GM19238 (cell line): Measurements from ENCODE around the gene ZDHHC14.

Source experiments
- DNase-seq: peaks from one replicate; pipeline ENCODE4 v3.0.0; 2011; ENCODE audit warnings: low spot score; ENCODE audit not compliant: insufficient read length

Gene ZDHHC14

GRCh38 chr6:157596461-157596860, 215.5 kb downstream of the ZDHHC14 start:
- no peak for DNase-seq

GRCh38 chr6:157596886-157597285, 215.9 kb downstream of the ZDHHC14 start:
- no peak for DNase-seq

GRCh38 chr6:157597461-157598312, 216.7 kb downstream of the ZDHHC14 start:
- DNase-seq, result peak; percentile 37

- DNase-seq, result no peak
Measured at GRCh38 chr6:157599191-157599590, 218.2 kb downstream of the ZDHHC14 start.

GRCh38 chr6:157600807-157601206, 219.8 kb downstream of the ZDHHC14 start:
- DNase-seq, result no peak

- no peak for DNase-seq
Measured at GRCh38 chr6:157602521-157603295, 221.7 kb downstream of the ZDHHC14 start.

GRCh38 chr6:157603314-157603940, 222.4 kb downstream of the ZDHHC14 start:
- no peak for DNase-seq

- DNase-seq, result no peak
Measured at GRCh38 chr6:157603971-157604370, 223.0 kb downstream of the ZDHHC14 start.

GRCh38 chr6:157604816-157605215, 223.8 kb downstream of the ZDHHC14 start:
- DNase-seq, result no peak

GRCh38 chr6:157605484-157605883, 224.5 kb downstream of the ZDHHC14 start:
- no peak for DNase-seq

- DNase-seq, result no peak
Measured at GRCh38 chr6:157606516-157606915, 225.5 kb downstream of the ZDHHC14 start.

- peak; percentile 16 for DNase-seq
Measured at GRCh38 chr6:157607317-157608109, 226.5 kb downstream of the ZDHHC14 start.

- DNase-seq, result no peak
Measured at GRCh38 chr6:157608221-157609075, 227.5 kb downstream of the ZDHHC14 start.

- no peak for DNase-seq
Measured at GRCh38 chr6:157609117-157609516, 228.1 kb downstream of the ZDHHC14 start.

GRCh38 chr6:157609556-157609955, 228.6 kb downstream of the ZDHHC14 start:
- no peak for DNase-seq

- DNase-seq, result no peak
Measured at GRCh38 chr6:157610451-157610999, 229.5 kb downstream of the ZDHHC14 start.

- no peak for DNase-seq
Measured at GRCh38 chr6:157611406-157611805, 230.4 kb downstream of the ZDHHC14 start.

GRCh38 chr6:157613011-157613522, 232.1 kb downstream of the ZDHHC14 start:
- DNase-seq, result no peak

- no peak for DNase-seq
Measured at GRCh38 chr6:157614026-157614568, 233.1 kb downstream of the ZDHHC14 start.

- no peak for DNase-seq
Measured at GRCh38 chr6:157615420-157615769, 234.4 kb downstream of the ZDHHC14 start.
